Astrocyte (in vitro differentiated cells and primary cell): ENCODE results near the gene CYP46A1. TPM values are rescaled to one million over a fixed set of nuclear protein-coding genes. Genes with fewer than 3 reads are reported as not detected.

Source experiments
- DNase-seq: peaks from one replicate; pipeline ENCODE4 v3.0.0-alpha.2; 2010; ENCODE audit warnings: low read depth
- FAIRE-seq: peaks from 2 replicates; lab custom pipeline; 2011; peaks lifted over from hg19 to GRCh38; lab: Jason Lieb, UNC
- H2AFZ ChIP-seq: 2 replicates; pipeline ENCODE4 v1.6.0; 2012; ENCODE audit warnings: low read depth, low read length, inconsistent platforms
- H3K27ac ChIP-seq: 2 replicates; pipeline ENCODE4 v1.5.1; 2011; ENCODE audit warnings: low read depth, low read length, inconsistent platforms
- H3K27me3 ChIP-seq: 2 replicates; pipeline ENCODE4 v1.6.0; 2011; ENCODE audit warnings: low read length, inconsistent platforms; ENCODE audit not compliant: insufficient read depth
- H3K36me3 ChIP-seq: 2 replicates; pipeline ENCODE4 v1.5.1; 2011; ENCODE audit warnings: low read length, inconsistent platforms; ENCODE audit not compliant: insufficient read depth
- H3K4me1 ChIP-seq: 2 replicates; pipeline ENCODE4 v1.5.1; 2011; ENCODE audit warnings: low read length, inconsistent platforms; ENCODE audit not compliant: insufficient read depth
- H3K4me2 ChIP-seq: 2 replicates; pipeline ENCODE4 v1.6.0; 2012; ENCODE audit warnings: low read length, inconsistent platforms
- H3K4me3 ChIP-seq: 2 replicates; pipeline ENCODE4 v1.5.1; 2011; ENCODE audit warnings: low read depth, mild to moderate bottlenecking, low read length, inconsistent platforms; ENCODE audit not compliant: insufficient read depth
- H3K79me2 ChIP-seq: 2 replicates; pipeline ENCODE4 v1.6.0; 2012; ENCODE audit warnings: mild to moderate bottlenecking, low read length, inconsistent platforms; ENCODE audit not compliant: insufficient read depth
- H3K9ac ChIP-seq: 2 replicates; pipeline ENCODE4 v1.6.0; 2012; ENCODE audit warnings: mild to moderate bottlenecking, low read length, inconsistent platforms
- H3K9me3 ChIP-seq: 2 replicates; pipeline ENCODE4 v1.5.1; 2012; ENCODE audit warnings: low read depth, mild to moderate bottlenecking, low read length, inconsistent platforms; ENCODE audit not compliant: insufficient read depth
- H4K20me1 ChIP-seq: 2 replicates; pipeline ENCODE4 v1.6.0; 2012; ENCODE audit warnings: low read length, inconsistent platforms; ENCODE audit not compliant: insufficient read depth
- H3K27ac Mint-ChIP-seq: one replicate; pipeline ENCODE4 v1.8.0; 2021; ENCODE audit warnings: mild to moderate bottlenecking, mixed read lengths; ENCODE audit not compliant: unreplicated experiment
- H3K27me3 Mint-ChIP-seq: one replicate; pipeline ENCODE4 v1.8.0; 2021; ENCODE audit warnings: low read depth, mixed read lengths; ENCODE audit not compliant: unreplicated experiment
- H3K36me3 Mint-ChIP-seq: one replicate; pipeline ENCODE4 v1.8.0; 2021; ENCODE audit warnings: low read depth, mixed read lengths; ENCODE audit not compliant: unreplicated experiment
- H3K4me1 Mint-ChIP-seq: one replicate; pipeline ENCODE4 v1.8.0; 2021; ENCODE audit warnings: low read depth, mixed read lengths; ENCODE audit not compliant: unreplicated experiment
- H3K4me3 Mint-ChIP-seq: one replicate; pipeline ENCODE4 v1.8.0; 2021; ENCODE audit warnings: mild to moderate bottlenecking, moderate library complexity, mixed read lengths; ENCODE audit not compliant: unreplicated experiment
- H3K9me3 Mint-ChIP-seq: one replicate; pipeline ENCODE4 v1.8.0; 2021; ENCODE audit warnings: mild to moderate bottlenecking, mixed read lengths; ENCODE audit not compliant: unreplicated experiment
- EZH2 ChIP-seq: IDR thresholded peaks from 2 replicates; pipeline ENCODE4 v1.6.1; 2012; ENCODE audit warnings: mild to moderate bottlenecking, low read length, inconsistent platforms; ENCODE audit not compliant: insufficient read depth
- total RNA-seq: library from RNA; stranded (reverse); gene quantifications from 2 replicates; pipeline ENCODE4 v1.2.1, GENCODE V29; 2021
- TF ChIP-seq, protein P1 (sequence below): IDR thresholded peaks from 2 replicates; pipeline ENCODE4 v1.5.1; 2011; ENCODE audit warnings: low read depth, mild to moderate bottlenecking, inconsistent platforms, low read length, moderate library complexity; ENCODE audit not compliant: insufficient read depth

The CYP46A1 gene
- total RNA-seq, 1 donor from 2014 or later = 0.52 TPM

DNA sequence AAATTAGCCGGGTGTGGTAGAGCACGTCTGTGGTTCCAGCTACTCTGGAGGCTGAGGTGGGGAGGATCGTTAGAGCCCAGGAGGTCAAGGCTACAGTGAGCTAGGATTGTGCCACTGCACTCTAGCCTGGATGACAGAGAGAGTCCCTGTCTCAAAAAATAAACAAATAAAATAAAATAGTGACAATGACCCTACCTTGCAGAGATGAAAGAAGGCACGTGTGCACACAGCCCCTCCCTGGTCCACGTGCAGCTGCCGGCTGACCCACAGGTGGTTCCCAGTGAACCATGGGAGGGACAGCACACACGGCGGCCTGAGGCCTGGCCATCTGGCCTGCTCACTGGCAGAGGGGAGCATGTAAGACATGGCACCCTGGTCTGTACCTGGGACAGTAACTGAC, 34.5 kb upstream of the CYP46A1 start:
- H3K36me3 Mint-ChIP-seq = peaks cover 2% of the 10 kb centered on the region

DNA sequence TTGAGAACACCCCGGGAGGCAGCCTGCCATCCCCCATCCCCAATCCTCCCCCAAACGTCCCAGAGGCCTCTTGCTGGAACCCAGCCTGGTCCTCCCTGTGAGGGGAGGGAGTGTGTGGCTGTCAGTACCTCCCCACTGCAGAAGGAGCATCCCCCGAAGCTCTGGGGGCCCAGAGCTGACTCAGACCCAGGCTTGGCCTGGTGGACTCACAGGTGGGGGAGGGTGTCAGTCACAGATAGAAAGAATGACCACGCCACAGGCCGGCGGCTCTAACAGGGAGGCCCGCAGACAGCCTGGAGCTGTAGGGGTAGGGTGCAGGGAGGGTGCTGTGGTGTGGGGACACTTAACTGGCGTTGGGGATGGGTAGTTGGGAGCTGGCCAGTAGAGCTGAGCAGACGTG, 33.9 kb upstream of the CYP46A1 start:
- Mint-ChIP-seq H3K36me3 (peaks cover 2% of the 10 kb centered on the region), H3K27ac (no peak overlapping the region), H3K4me3 (no peak overlapping the region), H3K4me1 (peaks cover 12% of the 10 kb centered on the region), H3K9me3 (peaks cover 9% of the 10 kb centered on the region), H3K27me3 (peaks cover 18% of the 10 kb centered on the region)
- DNase-seq = no peak
- H3K27me3 ChIP-seq = no peaks in the 10 kb centered on the region
- H3K27ac ChIP-seq = no peak overlapping the region
- H3K4me2 ChIP-seq = no peak overlapping the region
- H3K9me3 ChIP-seq = no peaks in the 10 kb centered on the region
- TF ChIP-seq EZH2 = no peak
- TF ChIP-seq, protein P1, sequence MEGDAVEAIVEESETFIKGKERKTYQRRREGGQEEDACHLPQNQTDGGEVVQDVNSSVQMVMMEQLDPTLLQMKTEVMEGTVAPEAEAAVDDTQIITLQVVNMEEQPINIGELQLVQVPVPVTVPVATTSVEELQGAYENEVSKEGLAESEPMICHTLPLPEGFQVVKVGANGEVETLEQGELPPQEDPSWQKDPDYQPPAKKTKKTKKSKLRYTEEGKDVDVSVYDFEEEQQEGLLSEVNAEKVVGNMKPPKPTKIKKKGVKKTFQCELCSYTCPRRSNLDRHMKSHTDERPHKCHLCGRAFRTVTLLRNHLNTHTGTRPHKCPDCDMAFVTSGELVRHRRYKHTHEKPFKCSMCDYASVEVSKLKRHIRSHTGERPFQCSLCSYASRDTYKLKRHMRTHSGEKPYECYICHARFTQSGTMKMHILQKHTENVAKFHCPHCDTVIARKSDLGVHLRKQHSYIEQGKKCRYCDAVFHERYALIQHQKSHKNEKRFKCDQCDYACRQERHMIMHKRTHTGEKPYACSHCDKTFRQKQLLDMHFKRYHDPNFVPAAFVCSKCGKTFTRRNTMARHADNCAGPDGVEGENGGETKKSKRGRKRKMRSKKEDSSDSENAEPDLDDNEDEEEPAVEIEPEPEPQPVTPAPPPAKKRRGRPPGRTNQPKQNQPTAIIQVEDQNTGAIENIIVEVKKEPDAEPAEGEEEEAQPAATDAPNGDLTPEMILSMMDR = no peak
- no peak overlapping the region for H2AFZ ChIP-seq
- H3K79me2 ChIP-seq = no peaks in the 10 kb centered on the region
- no peak overlapping the region for H3K4me3 ChIP-seq
- H3K9ac ChIP-seq = no peak overlapping the region
- FAIRE-seq = no peak
- H3K4me1 ChIP-seq = peaks cover 17% of the 10 kb centered on the region
- no peaks in the 10 kb centered on the region for H4K20me1 ChIP-seq
- no peaks in the 10 kb centered on the region for H3K36me3 ChIP-seq

More for the DNA sequence above, 34.5 kb upstream of the CYP46A1 start:
- no peaks in the 10 kb centered on the region for H4K20me1 ChIP-seq
- FAIRE-seq (no peak), DNase-seq (no peak)
- H3K79me2 ChIP-seq = no peaks in the 10 kb centered on the region
- no peaks in the 10 kb centered on the region for H3K9me3 ChIP-seq
- no peak overlapping the region for H3K9ac ChIP-seq
- H3K4me1 ChIP-seq = peaks cover 18% of the 10 kb centered on the region
- Mint-ChIP-seq H3K27ac (no peak overlapping the region), H3K4me1 (peaks cover 12% of the 10 kb centered on the region), H3K9me3 (peaks cover 9% of the 10 kb centered on the region), H3K27me3 (peaks cover 18% of the 10 kb centered on the region), H3K4me3 (no peak overlapping the region)
- no peak overlapping the region for H3K27ac ChIP-seq
- H3K4me2 ChIP-seq = no peak overlapping the region
- no peaks in the 10 kb centered on the region for H3K36me3 ChIP-seq
- H3K4me3 ChIP-seq = no peak overlapping the region
- no peak overlapping the region for H2AFZ ChIP-seq
- H3K27me3 ChIP-seq = no peaks in the 10 kb centered on the region
- TF ChIP-seq, protein P1 = no peak
- TF ChIP-seq EZH2 = no peak

DNA sequence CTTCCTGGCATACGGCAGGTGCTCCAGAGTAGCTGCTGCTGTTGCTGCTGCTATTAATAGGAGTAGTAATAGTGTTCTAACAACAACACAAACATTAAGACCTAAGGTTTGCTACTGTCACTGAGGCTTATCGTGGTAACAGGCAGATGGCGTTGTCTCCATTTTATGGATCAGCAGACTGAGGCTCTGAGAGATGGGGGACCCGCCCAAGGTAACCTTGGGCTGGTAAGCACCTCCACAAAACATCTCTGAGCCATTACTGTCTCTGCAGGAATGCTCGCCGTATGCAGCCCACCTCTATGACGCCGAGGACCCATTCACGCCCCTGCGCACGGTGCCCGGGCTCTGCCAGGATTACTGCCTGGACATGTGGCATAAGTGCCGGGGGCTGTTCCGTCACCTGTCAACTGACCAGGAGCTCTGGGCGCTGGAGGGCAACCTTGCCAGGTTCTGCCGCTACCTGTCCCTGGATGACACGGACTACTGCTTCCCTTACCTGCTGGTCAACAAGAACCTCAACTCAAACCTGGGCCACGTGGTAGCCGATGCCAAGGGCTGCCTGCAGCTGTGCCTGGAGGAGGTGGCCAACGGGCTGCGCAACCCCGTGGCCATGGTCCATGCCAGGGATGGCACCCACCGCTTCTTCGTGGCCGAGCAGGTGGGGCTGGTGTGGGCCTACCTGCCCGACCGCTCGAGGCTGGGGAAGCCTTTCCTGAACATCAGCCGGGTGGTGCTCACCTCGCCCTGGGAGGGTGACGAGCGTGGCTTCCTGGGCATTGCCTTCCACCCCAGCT, 31.9 kb upstream of the CYP46A1 start:
- Histone ChIP-seq H3K27ac (no peak overlapping the region), H3K9ac (no peak overlapping the region), H2AFZ (no peak overlapping the region), H3K79me2 (no peaks in the 10 kb centered on the region), H3K4me3 (no peak overlapping the region), H3K36me3 (no peaks in the 10 kb centered on the region), H3K4me2 (no peak overlapping the region), H3K27me3 (no peaks in the 10 kb centered on the region), H4K20me1 (no peaks in the 10 kb centered on the region), H3K9me3 (no peaks in the 10 kb centered on the region), H3K4me1 (peaks cover 13% of the 10 kb centered on the region)
- Mint-ChIP-seq H3K4me1 (peaks cover 12% of the 10 kb centered on the region), H3K9me3 (peaks cover 9% of the 10 kb centered on the region), H3K4me3 (no peak overlapping the region), H3K27me3 (peaks cover 15% of the 10 kb centered on the region), H3K36me3 (peaks cover 2% of the 10 kb centered on the region), H3K27ac (no peak overlapping the region)
- TF ChIP-seq EZH2 = no peak
- TF ChIP-seq, protein P1 = no peak
- DNase-seq (no peak), FAIRE-seq (no peak)
